Ovary (tissue), 9 donors: Measurements from ENCODE around the gene ORC1. TPM values are rescaled to one million over a fixed set of nuclear protein-coding genes. Genes with fewer than 3 reads are reported as not detected.

Source experiments
- DNase-seq, 5 donors: peaks; one replicate each; pipeline ENCODE4 v3.0.0-alpha.2; 2019 to 2020
- H3K27ac ChIP-seq, 2 donors: fragments of 200-600 bp; one replicate each; pipeline versions ENCODE4 v1.5.1 to v1.8.0; 2019 to 2022
- H3K27me3 ChIP-seq: fragments of 200-600 bp; one replicate; pipeline ENCODE4 v1.8.0; 2022
- H3K36me3 ChIP-seq: fragments of 200-600 bp; sonication (generic); one replicate; pipeline ENCODE4 v1.5.1; 2019
- H3K4me1 ChIP-seq: one replicate; pipeline ENCODE4 v1.8.1; 2013; ENCODE audit warnings: mild to moderate bottlenecking, moderate library complexity; ENCODE audit not compliant: insufficient read depth
- H3K4me3 ChIP-seq: fragments of 200-600 bp; sonication (generic); one replicate; pipeline ENCODE4 v1.5.1; 2017
- H3K9me3 ChIP-seq, 2 donors: fragments of 200-600 bp in 1 of 2; sonication (generic) in 1 of 2; one replicate each; pipeline versions ENCODE4 v1.5.1 to v1.8.1; 2013 to 2019; ENCODE audit warnings: mild to moderate bottlenecking in 1 of 2, moderate library complexity in 1 of 2
- EP300 ChIP-seq: sonication (generic); formaldehyde crosslinking; IDR thresholded peaks from one replicate; pipeline ENCODE4 v1.6.1; 2017; ENCODE audit warnings: antibody characterized with exemption
- POLR2A ChIP-seq: fragments of 450-650 bp; IDR thresholded peaks from one replicate; pipeline ENCODE4 v1.6.1; 2017; ENCODE audit warnings: antibody characterized with exemption, mild to moderate bottlenecking, moderate library complexity
- WGBS, 3 donors: extraction: QIAGEN DNeasy Blood & Tissue Kit in 1 of 3; methylation state at CpG; one replicate each; pipeline versions ENCODE4 v1.1.5 to v1.1.7; 2013 to 2017; 5-methylcytosine and 5-hydroxymethylcytosine counted together
- intact Hi-C, 4 donors: fragments of 100-400 bp; cut with DNase I; formaldehyde crosslinking; loops; one replicate each; pipeline versions ENCODE4 v1.11.0 to v1.15.1; 2022 to 2023
- polyA plus RNA-seq, 2 donors: library from polyadenylated mRNA; stranded (reverse); fragments of 200-250 nt in 1 of 2; fragments of 350-450 nt in 1 of 2; fragmentation: Illumina TruSeq in 1 of 2; extraction: RNeasy Lipid Tissue Mini Kit (QIAGEN cat#74804) in 1 of 2; gene quantifications; one replicate each; pipeline ENCODE4 v1.2.3, GENCODE V29; 2013 to 2014
- total RNA-seq, 7 donors: library from RNA; depleted of rRNA in 2 of 7; stranded (reverse); fragments of >200 nt in 2 of 7; fragmentation: NEBNext Ultra II Directional in 3 of 7; extraction: Animal tissue kit (Norgen Biotek cat#: 25700) in 3 of 7; gene quantifications; one replicate each; pipeline versions ENCODE4 v1.1.0 to v1.2.4, GENCODE V29; 2016 to 2023
- TF ChIP-seq, protein P1 (sequence below), 3 donors: fragments of 450-650 bp in 2 of 3; fragments of 200-600 bp in 1 of 3; IDR thresholded peaks; one replicate each; pipeline versions ENCODE4 v1.5.1 to v1.8.0; 2016 to 2022; ENCODE audit warnings: antibody characterized with exemption in 3 of 3, mild to moderate bottlenecking in 1 of 3
- donor health status: DM: no; HTN: no; CAD: no; lungs with moderate emphysema.
- donor health status: DM: no; HTN: no; CAD: no.
- donor health status: Bipolar disorder and iron deficiency.
- donor health status: DM: yes; HTN: yes; CAD: no.
- donor health status: DM: no; HTN: no; CAD: no.
- donor health status: DM: yes; HTN: yes; CAD: no.

ORC1 gene
- total and polyA plus RNA-seq, 9 donors = 0.23 to 0.84 (median 0.43) TPM

DNA sequence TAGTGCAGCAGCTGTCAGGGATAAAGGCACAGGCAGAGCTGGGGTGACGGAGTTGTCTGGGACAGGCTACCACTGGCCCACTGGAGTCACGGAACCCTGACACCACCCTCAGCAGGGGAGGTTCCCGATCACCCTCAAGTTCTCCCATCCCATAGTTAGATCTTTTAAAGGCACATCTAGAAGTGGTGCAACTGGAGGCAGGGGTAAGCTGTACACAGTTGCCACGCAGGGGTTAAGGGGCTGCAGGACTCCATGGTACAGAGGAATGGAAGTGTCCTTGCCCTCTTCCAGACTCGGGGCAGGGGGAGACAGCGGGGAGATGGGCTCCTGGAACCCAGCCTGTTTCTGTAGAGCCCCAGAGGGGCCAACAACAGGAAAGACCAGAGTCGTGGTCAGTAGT lies 51.5 kb downstream of the ORC1 start:
- Histone ChIP-seq H3K27ac (no peak overlapping the region), H3K36me3 (no peaks in the 10 kb centered on the region), H3K4me1 (peaks cover 2% of the 10 kb centered on the region), H3K9me3 (no peaks in the 10 kb centered on the region), H3K27me3 (no peaks in the 10 kb centered on the region), H3K4me3 (no peak overlapping the region)
- intact Hi-C loops = no loop called here
- no peak for DNase-seq
- TF ChIP-seq EP300 (no peak), POLR2A (no peak)
- TF ChIP-seq, protein P1, sequence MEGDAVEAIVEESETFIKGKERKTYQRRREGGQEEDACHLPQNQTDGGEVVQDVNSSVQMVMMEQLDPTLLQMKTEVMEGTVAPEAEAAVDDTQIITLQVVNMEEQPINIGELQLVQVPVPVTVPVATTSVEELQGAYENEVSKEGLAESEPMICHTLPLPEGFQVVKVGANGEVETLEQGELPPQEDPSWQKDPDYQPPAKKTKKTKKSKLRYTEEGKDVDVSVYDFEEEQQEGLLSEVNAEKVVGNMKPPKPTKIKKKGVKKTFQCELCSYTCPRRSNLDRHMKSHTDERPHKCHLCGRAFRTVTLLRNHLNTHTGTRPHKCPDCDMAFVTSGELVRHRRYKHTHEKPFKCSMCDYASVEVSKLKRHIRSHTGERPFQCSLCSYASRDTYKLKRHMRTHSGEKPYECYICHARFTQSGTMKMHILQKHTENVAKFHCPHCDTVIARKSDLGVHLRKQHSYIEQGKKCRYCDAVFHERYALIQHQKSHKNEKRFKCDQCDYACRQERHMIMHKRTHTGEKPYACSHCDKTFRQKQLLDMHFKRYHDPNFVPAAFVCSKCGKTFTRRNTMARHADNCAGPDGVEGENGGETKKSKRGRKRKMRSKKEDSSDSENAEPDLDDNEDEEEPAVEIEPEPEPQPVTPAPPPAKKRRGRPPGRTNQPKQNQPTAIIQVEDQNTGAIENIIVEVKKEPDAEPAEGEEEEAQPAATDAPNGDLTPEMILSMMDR (IDR thresholded peaks at IDR 0.05) = no peak
- WGBS, 3 donors = 58 to 69% (median 65%) methylated on average over 7 of the region's 7 CpGs

DNA sequence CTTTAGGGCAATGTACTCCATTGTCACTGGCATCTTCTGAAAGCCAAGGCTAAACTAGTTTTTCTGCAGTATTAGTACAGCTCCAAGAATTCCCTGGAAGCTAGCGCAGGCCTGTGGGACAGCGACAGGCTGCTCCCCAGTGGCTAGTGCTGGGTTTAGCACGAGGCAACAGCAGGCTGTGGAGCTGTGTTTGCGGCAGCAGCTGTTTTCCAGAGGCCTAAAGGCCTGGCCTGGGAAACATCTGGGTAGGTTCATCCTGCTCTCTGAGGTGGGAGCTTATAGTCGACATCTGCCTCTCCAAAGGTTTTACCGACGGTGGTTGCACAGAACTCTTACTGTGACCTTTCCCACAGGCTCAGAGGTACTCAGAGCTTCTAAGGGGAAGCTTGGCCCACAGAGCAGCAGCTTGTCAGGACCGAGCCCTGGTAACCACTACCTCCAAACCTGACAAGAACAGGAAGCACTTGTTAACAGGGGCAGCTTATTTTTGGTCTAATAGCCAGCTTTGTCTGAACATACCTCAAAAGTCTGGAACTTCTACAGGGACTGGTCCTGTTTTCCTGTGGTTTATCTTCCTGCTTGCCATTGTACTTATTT lies 55.4 kb downstream of the ORC1 start:
- H3K36me3 ChIP-seq = no peaks in the 10 kb centered on the region
- H3K4me3 ChIP-seq = no peak overlapping the region
- intact Hi-C loops = no loop called here
- peaks cover 2% of the 10 kb centered on the region for H3K4me1 ChIP-seq
- TF ChIP-seq, protein P1 (IDR thresholded peaks at IDR 0.05) = no peak
- no peak for TF ChIP-seq POLR2A
- TF ChIP-seq EP300 = no peak
- no peak for DNase-seq
- 24 to 41% (median 34%) methylated on average over 8 of the region's 8 CpGs for WGBS, 3 donors
- no peak overlapping the region for H3K27ac ChIP-seq
- H3K27me3 ChIP-seq = no peaks in the 10 kb centered on the region
- no peaks in the 10 kb centered on the region for H3K9me3 ChIP-seq

- H3K36me3 ChIP-seq = no peaks in the 10 kb centered on the region
- H3K4me3 ChIP-seq = no peak overlapping the region
- no peaks in the 10 kb centered on the region for H3K9me3 ChIP-seq
- no peak overlapping the region for H3K27ac ChIP-seq
- DNase-seq = no peak
- TF ChIP-seq, protein P1 (IDR thresholded peaks at IDR 0.05) = no peak
- no peak for TF ChIP-seq EP300
- no peak for TF ChIP-seq POLR2A
- peaks cover 2% of the 10 kb centered on the region for H3K4me1 ChIP-seq
- 81 to 89% (median 83%) methylated on average over 4 of the region's 4 CpGs for WGBS, 3 donors
- no peaks in the 10 kb centered on the region for H3K27me3 ChIP-seq
- intact Hi-C loops = no loop called here
Measured at GRCh38 chr1:52346653-52347052, 57.6 kb downstream of the ORC1 start.

DNA sequence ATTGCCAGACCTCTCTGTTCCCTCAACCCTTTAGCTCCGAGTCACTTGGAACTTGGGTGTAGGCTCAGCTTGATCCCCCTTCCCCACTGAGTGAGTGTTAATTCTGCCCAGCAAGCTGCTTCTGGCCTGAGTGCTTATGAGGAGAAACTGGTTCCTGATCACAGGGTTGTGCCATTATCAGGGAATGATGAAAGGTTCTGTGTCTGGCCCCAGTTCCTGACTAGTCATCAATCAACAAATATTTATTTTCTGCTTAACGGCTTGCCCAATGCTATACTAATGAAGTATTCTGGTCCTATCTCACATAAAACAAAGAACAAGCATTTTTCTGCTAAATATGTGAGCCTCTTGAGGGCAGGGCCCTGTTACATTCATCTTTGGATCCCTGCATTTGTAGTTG lies 59.0 kb downstream of the ORC1 start:
- TF ChIP-seq POLR2A (no peak), EP300 (no peak)
- TF ChIP-seq, protein P1 (IDR thresholded peaks at IDR 0.05) = no peak
- no peaks in the 10 kb centered on the region for H3K36me3 ChIP-seq

More for the DNA sequence above, 59.0 kb downstream of the ORC1 start:
- WGBS, 3 donors = 72 to 83% (median 77%) methylated on average over 2 of the region's 2 CpGs
- DNase-seq = no peak
- intact Hi-C loops = no loop called here
- Histone ChIP-seq H3K4me3 (no peak overlapping the region), H3K27me3 (no peaks in the 10 kb centered on the region), H3K4me1 (no peaks in the 10 kb centered on the region), H3K9me3 (no peaks in the 10 kb centered on the region), H3K27ac (no peak overlapping the region)
